DND-41 (cell line): ENCODE results near the gene PABPN1L.

Source experiments
- ATAC-seq: fragments of 200-7000 bp; cut with Tn5 transposase; 3 replicates; pipeline ENCODE4 v1.9.1; 2021; ENCODE audit warnings: low read depth; ENCODE audit not compliant: insufficient read depth
- DNase-seq: peaks from one replicate; pipeline ENCODE4 v3.0.0-alpha.2; 2020
- H2AFZ ChIP-seq: 2 replicates; pipeline ENCODE4 v1.6.0; 2012; ENCODE audit warnings: low read depth, low read length
- H3K27ac ChIP-seq: 2 replicates; pipeline ENCODE4 v1.5.1; 2012; ENCODE audit warnings: low read length, inconsistent platforms
- H3K27me3 ChIP-seq: fragments of 200-600 bp; sonication (generic); 2 replicates; pipeline ENCODE4 v1.6.0; 2012; ENCODE audit warnings: low read length, mild to moderate bottlenecking, inconsistent platforms; ENCODE audit not compliant: insufficient read depth, poor library complexity
- H3K36me3 ChIP-seq: 2 replicates; pipeline ENCODE4 v1.5.1; 2012; ENCODE audit warnings: low read length, inconsistent platforms; ENCODE audit not compliant: insufficient read depth
- H3K4me1 ChIP-seq: 2 replicates; pipeline ENCODE4 v1.5.1; 2012; ENCODE audit warnings: mild to moderate bottlenecking, low read length; ENCODE audit not compliant: insufficient read depth
- H3K4me2 ChIP-seq: 2 replicates; pipeline ENCODE4 v1.6.0; 2012; ENCODE audit warnings: mild to moderate bottlenecking, moderate library complexity, low read length, inconsistent platforms; ENCODE audit not compliant: insufficient read depth
- H3K4me3 ChIP-seq, 2 experiments: fragments of 200-600 bp in 1 of 2; shearing (Covaris generic) in 1 of 2; 2 replicates each; pipeline ENCODE4 v1.5.1; 2012 to 2016; ENCODE audit warnings: inconsistent platforms in 2 of 2, low read length in 2 of 2, mild to moderate bottlenecking in 2 of 2, low read depth in 1 of 2, moderate library complexity in 1 of 2
- H3K79me2 ChIP-seq: 2 replicates; pipeline ENCODE4 v1.6.0; 2012; ENCODE audit warnings: low read length, inconsistent platforms; ENCODE audit not compliant: insufficient read depth
- H3K9ac ChIP-seq: 2 replicates; pipeline ENCODE4 v1.6.0; 2012; ENCODE audit warnings: low read depth, mild to moderate bottlenecking, inconsistent platforms, low read length, moderate library complexity
- H3K9me3 ChIP-seq: 2 replicates; pipeline ENCODE4 v1.5.1; 2012; ENCODE audit warnings: low read length, moderate library complexity, mild to moderate bottlenecking, inconsistent platforms; ENCODE audit not compliant: insufficient read depth, severe bottlenecking
- H4K20me1 ChIP-seq: 2 replicates; pipeline ENCODE4 v1.6.0; 2012; ENCODE audit warnings: low read length; ENCODE audit not compliant: insufficient read depth
- CTCF ChIP-seq: IDR thresholded peaks from 2 replicates; pipeline ENCODE4 v1.5.1; 2012; ENCODE audit warnings: borderline replicate concordance, low read length, moderate library complexity, mild to moderate bottlenecking; ENCODE audit not compliant: poor library complexity, severe bottlenecking; ENCODE audit errors: extremely low read depth
- EZH2 ChIP-seq: IDR thresholded peaks from 3 replicates; pipeline ENCODE4 v1.6.1; 2012; ENCODE audit warnings: borderline replicate concordance, low read depth, mild to moderate bottlenecking, moderate library complexity, low read length, inconsistent platforms; ENCODE audit not compliant: severe bottlenecking

The PABPN1L gene

GRCh38 chr16:88883946-88884345 lies 17.5 kb upstream of the PABPN1L start:
- no peaks in the 10 kb centered on the region for H3K79me2 ChIP-seq
- H3K9ac ChIP-seq = no peak overlapping the region
- no peaks in the 10 kb centered on the region for H3K4me1 ChIP-seq
- H3K27ac ChIP-seq = no peak overlapping the region
- H3K27me3 ChIP-seq = no peaks in the 10 kb centered on the region
- DNase-seq = no peak
- no peaks in the 10 kb centered on the region for H3K9me3 ChIP-seq
- H3K4me3 ChIP-seq = no peak overlapping the region
- no peak overlapping the region for H3K4me2 ChIP-seq
- TF ChIP-seq EZH2 = no peak
- no peak for TF ChIP-seq CTCF
- ATAC-seq = no peak
- H3K36me3 ChIP-seq = no peaks in the 10 kb centered on the region
- no peak overlapping the region for H2AFZ ChIP-seq
- 0 out of 2 replicates have a peak, but pooled peaks cover 3% of the 10 kb centered on the region for H4K20me1 ChIP-seq

- H3K27ac ChIP-seq = no peak overlapping the region
- H3K4me1 ChIP-seq = no peaks in the 10 kb centered on the region
- no peaks in the 10 kb centered on the region for H3K9me3 ChIP-seq
- ATAC-seq = no peak
- no peak overlapping the region for H2AFZ ChIP-seq
- no peak overlapping the region for H3K4me2 ChIP-seq
- no peak for DNase-seq
- H3K79me2 ChIP-seq = no peaks in the 10 kb centered on the region
- no peak overlapping the region for H3K9ac ChIP-seq
- no peak for TF ChIP-seq CTCF
- TF ChIP-seq EZH2 = no peak
- no peaks in the 10 kb centered on the region for H3K36me3 ChIP-seq
- H4K20me1 ChIP-seq = 0 out of 2 replicates have a peak, but pooled peaks cover 3% of the 10 kb centered on the region
- no peaks in the 10 kb centered on the region for H3K27me3 ChIP-seq
- H3K4me3 ChIP-seq = no peak overlapping the region
Measured at GRCh38 chr16:88883117-88883895, 16.8 kb upstream of the PABPN1L start.

GRCh38 chr16:88882358-88883030 lies 16.0 kb upstream of the PABPN1L start:
- Histone ChIP-seq H3K4me2 (no peak overlapping the region), H4K20me1 (0 out of 2 replicates have a peak, but pooled peaks cover 3% of the 10 kb centered on the region), H3K9ac (no peak overlapping the region), H3K27ac (no peak overlapping the region), H3K9me3 (no peaks in the 10 kb centered on the region), H3K27me3 (no peaks in the 10 kb centered on the region), H3K79me2 (no peaks in the 10 kb centered on the region), H3K4me3 (no peak overlapping the region), H3K4me1 (no peaks in the 10 kb centered on the region), H2AFZ (no peak overlapping the region), H3K36me3 (no peaks in the 10 kb centered on the region)
- DNase-seq (peak; percentile 37), ATAC-seq (peak; percentile 45; the same call in 1 of the 3 replicates)
- TF ChIP-seq EZH2 = no peak
- no peak for TF ChIP-seq CTCF
